BLaER1 (cell line): ENCODE data around the gene OTUB2.

Experiments used
- H3K27ac ChIP-seq: shearing (Covaris generic); formaldehyde crosslinking; 2 replicates; pipeline ENCODE4 v1.8.1; 2022
- H3K27me3 ChIP-seq: shearing (Covaris generic); formaldehyde crosslinking; 2 replicates; pipeline ENCODE4 v1.8.1; 2022
- H3K36me3 ChIP-seq: shearing (Covaris generic); formaldehyde crosslinking; 2 replicates; pipeline ENCODE4 v1.8.1; 2022
- H3K4me1 ChIP-seq: shearing (Covaris generic); formaldehyde crosslinking; 2 replicates; pipeline ENCODE4 v1.8.1; 2022
- H3K4me2 ChIP-seq: shearing (Covaris generic); formaldehyde crosslinking; 2 replicates; pipeline ENCODE4 v1.8.1; 2022
- H3K4me3 ChIP-seq: shearing (Covaris generic); formaldehyde crosslinking; 2 replicates; pipeline ENCODE4 v1.8.1; 2022
- H3K9ac ChIP-seq: shearing (Covaris generic); formaldehyde crosslinking; 2 replicates; pipeline ENCODE4 v1.8.1; 2022
- H3K9me3 ChIP-seq: shearing (Covaris generic); formaldehyde crosslinking; 2 replicates; pipeline ENCODE4 v1.8.1; 2022
- H4K20me1 ChIP-seq: shearing (Covaris generic); formaldehyde crosslinking; 2 replicates; pipeline ENCODE4 v1.8.1; 2022
- Cebpa-rat ChIP-seq: shearing (Covaris generic); IDR thresholded peaks from 2 replicates; pipeline ENCODE4 v1.8.1; 2022

The OTUB2 gene

GRCh38 chr14:93996130-93996695 is 29.9 kb upstream of the OTUB2 start:
- H4K20me1 ChIP-seq: no peaks in the 10 kb centered on the region
- H3K27ac ChIP-seq: no peak overlapping the region
- H3K27me3 ChIP-seq: peaks cover 8% of the 10 kb centered on the region; the same call in 1 of the 2 replicates
- H3K36me3 ChIP-seq: no peaks in the 10 kb centered on the region
- H3K9ac ChIP-seq: no peak overlapping the region
- H3K4me2 ChIP-seq: peak overlapping the region; percentile 44
- no peaks in the 10 kb centered on the region for H3K9me3 ChIP-seq
- no peak overlapping the region for H3K4me3 ChIP-seq
- TF ChIP-seq Cebpa-rat: no peak
- H3K4me1 ChIP-seq: peaks cover 11% of the 10 kb centered on the region

GRCh38 chr14:93997082-93997481 is 29.1 kb upstream of the OTUB2 start, which contains the start of gene CCDC197:
TSS of gene CCDC197 (plus strand) at chr14:93997301. CDS start at chr14:93998132, 831 bp downstream.
- no peak within 1 kb of the TSS for H3K4me3 ChIP-seq
- peak within 1 kb of the TSS; percentile 44 for H3K4me2 ChIP-seq
- no peaks in the 10 kb centered on the region for H3K36me3 ChIP-seq
- H3K27ac ChIP-seq: no peak within 1 kb of the TSS
- H3K27me3 ChIP-seq: peaks cover 8% of the 10 kb centered on the region; the same call in 1 of the 2 replicates
- no peak for TF ChIP-seq Cebpa-rat
- no peaks in the 10 kb centered on the region for H3K9me3 ChIP-seq
- no peak within 1 kb of the TSS for H3K9ac ChIP-seq
- no peaks in the 10 kb centered on the region for H4K20me1 ChIP-seq
- peaks cover 17% of the 10 kb centered on the region for H3K4me1 ChIP-seq

GRCh38 chr14:93997916-93998870 is 27.9 kb upstream of the OTUB2 start:
- no peaks in the 10 kb centered on the region for H4K20me1 ChIP-seq
- H3K4me1 ChIP-seq: peaks cover 17% of the 10 kb centered on the region
- no peak overlapping the region for H3K9ac ChIP-seq
- no peak overlapping the region for H3K27ac ChIP-seq
- no peak overlapping the region for H3K4me3 ChIP-seq
- TF ChIP-seq Cebpa-rat: no peak
- peaks cover 8% of the 10 kb centered on the region; the same call in 1 of the 2 replicates for H3K27me3 ChIP-seq
- H3K9me3 ChIP-seq: no peaks in the 10 kb centered on the region
- H3K36me3 ChIP-seq: no peaks in the 10 kb centered on the region
- no peak overlapping the region for H3K4me2 ChIP-seq

- H3K9ac ChIP-seq: no peak overlapping the region
- H3K27me3 ChIP-seq: peaks cover 8% of the 10 kb centered on the region; the same call in 1 of the 2 replicates
- H3K9me3 ChIP-seq: no peaks in the 10 kb centered on the region
- no peak overlapping the region for H3K27ac ChIP-seq
- no peak overlapping the region for H3K4me3 ChIP-seq
- H3K4me1 ChIP-seq: peaks cover 17% of the 10 kb centered on the region
- no peaks in the 10 kb centered on the region for H3K36me3 ChIP-seq
- H4K20me1 ChIP-seq: no peaks in the 10 kb centered on the region
- no peak for TF ChIP-seq Cebpa-rat
- no peak overlapping the region for H3K4me2 ChIP-seq
These were observed 27.2 kb upstream of the OTUB2 start for GRCh38 chr14:93998871-93999403.

- no peaks in the 10 kb centered on the region for H3K36me3 ChIP-seq
- no peaks in the 10 kb centered on the region for H4K20me1 ChIP-seq
- peaks cover 8% of the 10 kb centered on the region; the same call in 1 of the 2 replicates for H3K27me3 ChIP-seq
- H3K27ac ChIP-seq: no peak overlapping the region
- no peaks in the 10 kb centered on the region for H3K9me3 ChIP-seq
- peaks cover 17% of the 10 kb centered on the region for H3K4me1 ChIP-seq
- no peak for TF ChIP-seq Cebpa-rat
- no peak overlapping the region for H3K9ac ChIP-seq
- no peak overlapping the region for H3K4me2 ChIP-seq
- H3K4me3 ChIP-seq: no peak overlapping the region
These were observed 26.6 kb upstream of the OTUB2 start for GRCh38 chr14:93999573-93999972.

- H3K36me3 ChIP-seq: no peaks in the 10 kb centered on the region
- peaks cover 5% of the 10 kb centered on the region; the same call in 1 of the 2 replicates for H3K27me3 ChIP-seq
- no peak overlapping the region for H3K4me3 ChIP-seq
- H3K4me1 ChIP-seq: peaks cover 17% of the 10 kb centered on the region
- no peaks in the 10 kb centered on the region for H4K20me1 ChIP-seq
- TF ChIP-seq Cebpa-rat: no peak
- H3K27ac ChIP-seq: no peak overlapping the region
- no peak overlapping the region for H3K4me2 ChIP-seq
- no peak overlapping the region for H3K9ac ChIP-seq
- no peaks in the 10 kb centered on the region for H3K9me3 ChIP-seq
These were observed 25.9 kb upstream of the OTUB2 start for GRCh38 chr14:94000267-94000666.

- peak overlapping the region; percentile 49 for H3K4me2 ChIP-seq
- no peaks in the 10 kb centered on the region for H3K36me3 ChIP-seq
- H3K27me3 ChIP-seq: no peaks in the 10 kb centered on the region
- no peak overlapping the region for H3K9ac ChIP-seq
- no peaks in the 10 kb centered on the region for H3K9me3 ChIP-seq
- peaks cover 17% of the 10 kb centered on the region for H3K4me1 ChIP-seq
- H3K4me3 ChIP-seq: no peak overlapping the region
- no peaks in the 10 kb centered on the region for H4K20me1 ChIP-seq
- TF ChIP-seq Cebpa-rat: no peak
- no peak overlapping the region for H3K27ac ChIP-seq
These were observed 25.1 kb upstream of the OTUB2 start for GRCh38 chr14:94001016-94001415.

GRCh38 chr14:94001501-94002396 is 24.4 kb upstream of the OTUB2 start:
- no peak overlapping the region for H3K9ac ChIP-seq
- no peak overlapping the region for H3K27ac ChIP-seq

GRCh38 chr14:94003397-94003796 is 22.7 kb upstream of the OTUB2 start:
- H3K9ac ChIP-seq: no peak overlapping the region
- no peaks in the 10 kb centered on the region for H4K20me1 ChIP-seq
- H3K27ac ChIP-seq: no peak overlapping the region
- no peaks in the 10 kb centered on the region for H3K9me3 ChIP-seq
- TF ChIP-seq Cebpa-rat: no peak
- no peak overlapping the region for H3K4me2 ChIP-seq
- no peak overlapping the region for H3K4me3 ChIP-seq
- H3K27me3 ChIP-seq: no peaks in the 10 kb centered on the region
- no peaks in the 10 kb centered on the region for H3K36me3 ChIP-seq
- H3K4me1 ChIP-seq: peaks cover 8% of the 10 kb centered on the region

More at GRCh38 chr14:94001501-94002396, 24.4 kb upstream of the OTUB2 start:
- Histone ChIP-seq H3K4me1 (peaks cover 12% of the 10 kb centered on the region), H3K9me3 (no peaks in the 10 kb centered on the region), H3K4me2 (peak overlapping the region; percentile 49), H3K4me3 (no peak overlapping the region), H3K36me3 (no peaks in the 10 kb centered on the region), H4K20me1 (no peaks in the 10 kb centered on the region), H3K27me3 (no peaks in the 10 kb centered on the region)
- no peak for TF ChIP-seq Cebpa-rat
